Colonic mucosa (tissue), 4 donors: Measurements from ENCODE around the gene CPNE5. TPM values are rescaled to one million over a fixed set of nuclear protein-coding genes. Genes with fewer than 3 reads are reported as not detected.

Source experiments
- DNase-seq: peaks from one replicate; pipeline ENCODE4 v3.0.0-alpha.2; 2020
- H3K27ac ChIP-seq: fragments of 200-600 bp; one replicate; pipeline ENCODE4 v1.8.0; 2021
- H3K27me3 ChIP-seq: fragments of 200-600 bp; one replicate; pipeline ENCODE4 v1.8.0; 2021
- H3K36me3 ChIP-seq: fragments of 200-600 bp; one replicate; pipeline ENCODE4 v1.8.0; 2021
- H3K4me1 ChIP-seq: fragments of 200-600 bp; one replicate; pipeline ENCODE4 v1.8.0; 2021; ENCODE audit warnings: mild to moderate bottlenecking
- H3K4me3 ChIP-seq: fragments of 200-600 bp; one replicate; pipeline ENCODE4 v1.8.0; 2021
- H3K9ac ChIP-seq, 2 donors: one replicate each; pipeline ENCODE4 v1.7.0; 2013; ENCODE audit warnings: control low read depth in 2 of 2, low read depth in 2 of 2, low read length in 2 of 2
- H3K9me3 ChIP-seq: fragments of 200-600 bp; one replicate; pipeline ENCODE4 v1.8.0; 2021
- intact Hi-C: fragments of 100-400 bp; cut with DNase I; formaldehyde crosslinking; loops from one replicate; pipeline ENCODE4 v1.14.1; 2022
- total RNA-seq, 2 donors: library from RNA; stranded (reverse); fragmentation: NEBNext Ultra II Directional in 1 of 2; extraction: Animal tissue kit (Norgen Biotek cat#: 25700) in 1 of 2; gene quantifications; one replicate each; pipeline ENCODE4 v1.2.1, GENCODE V29; 2021
- TF ChIP-seq, protein P1 (sequence below): fragments of 200-600 bp; IDR thresholded peaks from one replicate; pipeline ENCODE4 v1.8.0; 2022; ENCODE audit warnings: antibody characterized with exemption, mild to moderate bottlenecking
- donor health status: healthy.
- donor health status: DM: no; HTN: no; CAD: no.
- donor health status: DM: no; HTN: no; CAD: no.

Gene CPNE5
- total RNA-seq, 2 donors from 2014 or later: 4.6 to 8.0 TPM

DNA sequence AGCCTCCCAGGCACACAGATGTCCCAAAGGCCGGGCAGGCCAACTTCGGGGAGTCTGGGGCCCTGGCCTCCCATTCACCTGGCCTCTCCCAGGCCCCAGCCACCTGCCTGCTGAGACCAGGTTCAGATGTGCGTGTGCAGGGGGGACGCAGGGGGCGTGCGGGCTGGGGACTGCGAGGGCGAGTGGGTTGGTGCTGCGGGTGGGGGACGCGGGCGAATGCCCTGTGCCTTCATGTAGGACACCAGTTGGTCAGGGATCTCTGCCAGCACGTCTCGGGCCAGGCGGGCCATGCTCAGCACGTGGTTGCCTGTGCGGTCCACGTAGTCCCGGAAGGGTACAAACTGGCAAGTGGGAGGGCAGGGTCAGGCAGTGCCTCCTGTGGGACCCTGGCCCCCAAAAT, 97.1 kb downstream of the CPNE5 start:
- no peak overlapping the region for H3K4me3 ChIP-seq
- peaks cover 8% of the 10 kb centered on the region for H3K4me1 ChIP-seq
- H3K9me3 ChIP-seq: no peaks in the 10 kb centered on the region
- no peaks in the 10 kb centered on the region for H3K27me3 ChIP-seq
- peak overlapping the region in 1 of 2 donors; percentile 80 for H3K9ac ChIP-seq
- intact Hi-C loops: no loop called here
- TF ChIP-seq, protein P1, sequence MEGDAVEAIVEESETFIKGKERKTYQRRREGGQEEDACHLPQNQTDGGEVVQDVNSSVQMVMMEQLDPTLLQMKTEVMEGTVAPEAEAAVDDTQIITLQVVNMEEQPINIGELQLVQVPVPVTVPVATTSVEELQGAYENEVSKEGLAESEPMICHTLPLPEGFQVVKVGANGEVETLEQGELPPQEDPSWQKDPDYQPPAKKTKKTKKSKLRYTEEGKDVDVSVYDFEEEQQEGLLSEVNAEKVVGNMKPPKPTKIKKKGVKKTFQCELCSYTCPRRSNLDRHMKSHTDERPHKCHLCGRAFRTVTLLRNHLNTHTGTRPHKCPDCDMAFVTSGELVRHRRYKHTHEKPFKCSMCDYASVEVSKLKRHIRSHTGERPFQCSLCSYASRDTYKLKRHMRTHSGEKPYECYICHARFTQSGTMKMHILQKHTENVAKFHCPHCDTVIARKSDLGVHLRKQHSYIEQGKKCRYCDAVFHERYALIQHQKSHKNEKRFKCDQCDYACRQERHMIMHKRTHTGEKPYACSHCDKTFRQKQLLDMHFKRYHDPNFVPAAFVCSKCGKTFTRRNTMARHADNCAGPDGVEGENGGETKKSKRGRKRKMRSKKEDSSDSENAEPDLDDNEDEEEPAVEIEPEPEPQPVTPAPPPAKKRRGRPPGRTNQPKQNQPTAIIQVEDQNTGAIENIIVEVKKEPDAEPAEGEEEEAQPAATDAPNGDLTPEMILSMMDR: no peak
- H3K27ac ChIP-seq: no peak overlapping the region
- DNase-seq: no peak
- no peaks in the 10 kb centered on the region for H3K36me3 ChIP-seq

DNA sequence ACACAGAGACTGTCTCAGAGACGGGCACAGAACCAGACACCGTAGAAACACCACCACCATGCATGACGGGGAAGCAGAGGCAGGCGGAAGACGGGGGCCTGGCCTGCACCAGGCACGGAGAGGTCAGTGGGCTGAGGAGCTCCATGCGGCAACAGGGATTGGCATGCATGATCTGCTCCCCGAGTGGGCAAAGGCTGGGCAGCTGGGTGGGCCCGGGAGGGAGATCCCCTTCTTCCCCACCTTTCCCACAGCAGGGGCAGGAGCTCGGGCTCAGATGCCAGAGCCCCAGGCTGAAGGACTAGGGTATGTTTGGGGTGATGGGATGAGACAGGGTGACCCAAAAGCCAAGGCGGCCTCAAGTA, 98.4 kb downstream of the CPNE5 start:
- no peak for DNase-seq
- H3K27me3 ChIP-seq: no peaks in the 10 kb centered on the region
- H3K4me1 ChIP-seq: peaks cover 8% of the 10 kb centered on the region
- H3K36me3 ChIP-seq: no peaks in the 10 kb centered on the region
- TF ChIP-seq, protein P1: no peak
- H3K9me3 ChIP-seq: no peaks in the 10 kb centered on the region
- intact Hi-C loops: no loop called here
- no peak overlapping the region for H3K27ac ChIP-seq
- no peak overlapping the region for H3K9ac ChIP-seq
- no peak overlapping the region for H3K4me3 ChIP-seq

DNA sequence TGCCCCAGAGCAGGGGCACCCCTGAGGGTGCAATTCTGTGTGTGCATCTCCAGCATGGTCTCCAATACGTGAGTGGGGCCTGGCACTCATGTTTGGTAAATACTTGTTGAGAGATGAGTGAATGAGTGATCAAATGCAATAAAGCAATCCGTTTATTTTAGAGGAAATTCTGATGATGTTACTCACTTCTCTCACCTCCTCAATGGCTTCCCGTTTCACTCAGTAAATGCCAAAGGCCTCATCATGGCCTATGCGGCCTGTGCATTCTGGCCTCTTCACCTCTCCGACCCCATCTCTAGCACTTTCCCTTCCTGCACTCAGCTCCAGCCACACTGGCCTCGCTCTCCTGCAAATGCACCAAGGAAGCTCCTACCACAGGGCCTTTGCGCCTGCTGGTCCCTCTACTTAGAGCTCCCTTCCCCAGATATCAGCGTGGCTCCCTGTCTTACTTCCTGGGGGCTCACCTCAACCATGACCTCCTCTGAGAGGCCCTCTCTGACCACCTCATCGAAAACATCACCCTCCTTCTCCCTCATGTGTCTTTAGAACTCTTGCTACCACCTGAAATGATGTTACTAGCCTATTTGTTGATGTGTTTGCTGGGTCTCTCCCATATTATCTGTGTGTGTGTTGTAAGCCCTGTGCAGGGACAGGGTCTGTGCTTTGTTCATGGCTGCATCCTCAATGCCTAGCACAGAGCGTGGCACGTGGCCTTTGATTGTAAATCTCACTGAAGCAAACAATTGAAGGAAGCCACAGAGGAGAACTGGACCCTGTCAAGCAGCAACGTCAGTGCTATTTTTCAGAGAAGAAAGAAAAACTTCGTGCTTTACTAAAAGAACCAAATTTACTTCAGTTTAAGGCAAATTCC, 99.1 kb downstream of the CPNE5 start:
- TF ChIP-seq, protein P1: no peak
- Histone ChIP-seq H3K4me3 (no peak overlapping the region), H3K9ac (no peak overlapping the region), H3K9me3 (no peaks in the 10 kb centered on the region), H3K27me3 (no peaks in the 10 kb centered on the region), H3K36me3 (no peaks in the 10 kb centered on the region), H3K4me1 (peaks cover 8% of the 10 kb centered on the region), H3K27ac (no peak overlapping the region)
- intact Hi-C loops: no loop called here
- no peak for DNase-seq

DNA sequence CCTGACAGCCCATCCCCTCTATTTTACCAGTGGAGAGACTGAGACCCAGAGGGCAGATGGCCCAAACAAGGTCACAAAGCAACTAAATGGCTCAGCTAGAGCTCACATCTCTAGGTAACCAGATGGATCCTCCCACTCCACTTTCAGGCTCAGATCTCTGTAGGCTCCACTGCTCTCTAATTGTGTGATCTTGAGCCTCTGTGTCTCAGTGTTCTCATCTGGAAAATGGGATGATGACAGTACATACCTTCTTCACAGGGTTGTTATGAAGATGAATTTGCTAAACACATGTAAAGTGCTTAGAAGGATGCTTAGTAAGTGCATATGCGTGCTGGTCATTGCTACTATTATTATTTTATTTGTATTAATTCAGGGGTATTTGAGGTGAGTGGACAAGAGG, 101.1 kb downstream of the CPNE5 start:
- no peak for DNase-seq
- intact Hi-C loops: no loop called here

DNA sequence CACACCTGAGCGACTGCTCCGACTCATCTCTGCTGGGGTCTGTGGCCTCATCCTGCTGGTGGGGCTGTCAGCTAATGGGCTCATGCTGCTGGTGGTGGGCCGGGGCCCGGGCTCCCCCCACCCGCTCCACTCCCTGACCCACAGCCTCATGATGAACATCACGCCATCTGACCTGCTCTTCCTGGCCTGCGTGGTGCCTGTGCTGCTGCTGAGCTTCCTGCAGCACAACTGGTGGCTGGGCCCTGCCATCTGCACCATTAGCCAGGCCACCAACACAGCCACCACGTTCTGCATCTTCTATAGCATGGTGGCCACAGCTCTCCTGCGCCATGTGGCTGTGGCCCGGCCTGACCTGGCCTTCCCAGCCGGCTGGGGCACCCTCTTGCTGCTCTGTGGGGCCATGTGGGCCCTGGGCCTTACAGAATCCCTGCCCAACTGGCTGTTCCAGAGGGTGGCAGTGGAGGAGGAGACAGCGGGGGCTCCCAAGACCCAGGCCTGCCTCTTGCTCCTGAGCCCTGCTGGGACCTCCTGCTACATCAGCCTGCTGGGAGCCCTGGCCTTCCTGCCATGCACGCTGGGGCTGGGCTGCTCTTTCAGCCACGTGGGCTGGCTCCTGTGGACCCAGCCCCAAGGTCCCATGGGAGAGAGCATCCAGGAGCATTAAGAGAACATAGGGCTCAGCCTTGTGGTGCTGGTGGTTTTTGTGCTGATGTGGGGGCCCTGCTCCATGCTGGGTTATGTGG, 102.0 kb downstream of the CPNE5 start:
- Histone ChIP-seq H3K9ac (no peak overlapping the region), H3K36me3 (no peaks in the 10 kb centered on the region), H3K9me3 (no peaks in the 10 kb centered on the region), H3K27me3 (no peaks in the 10 kb centered on the region), H3K4me1 (peaks cover 8% of the 10 kb centered on the region), H3K4me3 (no peak overlapping the region), H3K27ac (no peak overlapping the region)
- DNase-seq: no peak
- TF ChIP-seq, protein P1: no peak
- intact Hi-C loops: no loop called here

More for the DNA sequence above, 101.1 kb downstream of the CPNE5 start:
- H3K27me3 ChIP-seq: no peaks in the 10 kb centered on the region
- H3K9ac ChIP-seq: no peak overlapping the region
- no peak overlapping the region for H3K27ac ChIP-seq
- TF ChIP-seq, protein P1: no peak
- no peaks in the 10 kb centered on the region for H3K36me3 ChIP-seq
- no peaks in the 10 kb centered on the region for H3K9me3 ChIP-seq
- peaks cover 8% of the 10 kb centered on the region for H3K4me1 ChIP-seq
- H3K4me3 ChIP-seq: no peak overlapping the region
